Measurements from ENCODE around the gene HSPD1. TPM values are rescaled to one million over a fixed set of nuclear protein-coding genes. Genes with fewer than 3 reads are reported as not detected.

The HSPD1 gene
- total and polyA plus RNA-seq, 9 donors, result 146 to 343 (median 192) TPM

- TF ChIP-seq EP300 (IDR thresholded peaks at IDR 0.05), result no peak
- H3K9me3 ChIP-seq, result no peaks in the 10 kb centered on the region
- no peak overlapping the region for H3K27ac ChIP-seq
- H3K36me3 ChIP-seq, result no peaks in the 10 kb centered on the region
- H3K4me1 ChIP-seq (ENCODE audit: insufficient read depth), result no peaks in the 10 kb centered on the region
- 81 to 89% (median 83%) methylated on average over 3 of the region's 3 CpGs for WGBS, 3 donors
- no peaks in the 10 kb centered on the region for H3K27me3 ChIP-seq
- intact Hi-C loops (cut with DNase I), result no loop called here
- DNase-seq, result no peak
- no peak overlapping the region for H3K4me3 ChIP-seq
Observed at GRCh38 chr2:197543206-197543605, 43.6 kb upstream of the HSPD1 start.

GRCh38 chr2:197539734-197540133 is 40.1 kb upstream of the HSPD1 start:
- Histone ChIP-seq H3K4me3 (no peak overlapping the region), H3K36me3 (no peaks in the 10 kb centered on the region), H3K27ac (no peak overlapping the region), H3K9me3 (no peaks in the 10 kb centered on the region), H3K4me1 (ENCODE audit: insufficient read depth) (no peaks in the 10 kb centered on the region), H3K27me3 (no peaks in the 10 kb centered on the region)
- TF ChIP-seq POLR2A (IDR thresholded peaks at IDR 0.05) (no peak), EP300 (IDR thresholded peaks at IDR 0.05) (no peak), CTCF (IDR thresholded peaks at IDR 0.05) (no peak)
- 80 to 84% (median 82%) methylated on average over 1 of the region's 1 CpG for WGBS, 3 donors
- DNase-seq, result no peak
- intact Hi-C loops (cut with DNase I), result no loop called here

- H3K4me1 ChIP-seq (ENCODE audit: insufficient read depth), result no peaks in the 10 kb centered on the region
- WGBS, 3 donors, result 40 to 55% (median 42%) methylated on average over 2 of the region's 2 CpGs
- no peaks in the 10 kb centered on the region for H3K36me3 ChIP-seq
- intact Hi-C loops (cut with DNase I), result no loop called here
- H3K9me3 ChIP-seq, result no peaks in the 10 kb centered on the region
- no peak overlapping the region for H3K4me3 ChIP-seq
- DNase-seq, result no peak
- no peaks in the 10 kb centered on the region for H3K27me3 ChIP-seq
- no peak for TF ChIP-seq EP300 (IDR thresholded peaks at IDR 0.05)
- no peak for TF ChIP-seq POLR2A (IDR thresholded peaks at IDR 0.05)
- no peak for TF ChIP-seq CTCF (IDR thresholded peaks at IDR 0.05)
- no peak overlapping the region for H3K27ac ChIP-seq
Observed at GRCh38 chr2:197538412-197538811, 38.8 kb upstream of the HSPD1 start.

- Histone ChIP-seq H3K9me3 (no peaks in the 10 kb centered on the region), H3K36me3 (no peaks in the 10 kb centered on the region), H3K4me3 (peak overlapping the region; percentile 81), H3K27me3 (no peaks in the 10 kb centered on the region), H3K4me1 (ENCODE audit: insufficient read depth) (peaks cover 5% of the 10 kb centered on the region), H3K27ac (no peak overlapping the region)
- no peak for TF ChIP-seq POLR2A (IDR thresholded peaks at IDR 0.05)
- no peak for TF ChIP-seq EP300 (IDR thresholded peaks at IDR 0.05)
- WGBS, 3 donors, result 24 to 28% (median 25%) methylated on average over 2 of the region's 2 CpGs
- DNase-seq, result no peak
- intact Hi-C loops (cut with DNase I), result loop anchor here in 1 of 4 donors (10.0 kb wide), 1 partner anchor 188 kb away; the partner anchor contains the start of gene MARS2
Observed at GRCh38 chr2:197517150-197517549, 17.5 kb upstream of the HSPD1 start.

GRCh38 chr2:197516393-197516761 is 16.7 kb upstream of the HSPD1 start:
- Histone ChIP-seq H3K9me3 (no peaks in the 10 kb centered on the region), H3K36me3 (no peaks in the 10 kb centered on the region), H3K4me1 (ENCODE audit: insufficient read depth) (peaks cover 5% of the 10 kb centered on the region), H3K27me3 (no peaks in the 10 kb centered on the region), H3K27ac (peak overlapping the region; percentile 84 to 99), H3K4me3 (peak overlapping the region; percentile 81)
- WGBS, 3 donors, result 0 to 1% (median 1%) methylated on average over 17 of the region's 17 CpGs
- intact Hi-C loops (cut with DNase I), result loop anchor here in 1 of 4 donors (10.0 kb wide), 1 partner anchor 188 kb away; the partner anchor contains the start of gene MARS2
- DNase-seq, result no peak
- TF ChIP-seq POLR2A (IDR thresholded peaks at IDR 0.05) (no peak), EP300 (IDR thresholded peaks at IDR 0.05) (no peak), CTCF (IDR thresholded peaks at IDR 0.05) (no peak)

Measured in ovary (tissue), 9 donors.